ENCODE measurements around the gene CCDC171. TPM values are rescaled to one million over a fixed set of nuclear protein-coding genes. Genes with fewer than 3 reads are reported as not detected.

CCDC171 gene
- total RNA-seq, 2 donors from 2014 or later = 0.90 to 1.4 TPM

DNA sequence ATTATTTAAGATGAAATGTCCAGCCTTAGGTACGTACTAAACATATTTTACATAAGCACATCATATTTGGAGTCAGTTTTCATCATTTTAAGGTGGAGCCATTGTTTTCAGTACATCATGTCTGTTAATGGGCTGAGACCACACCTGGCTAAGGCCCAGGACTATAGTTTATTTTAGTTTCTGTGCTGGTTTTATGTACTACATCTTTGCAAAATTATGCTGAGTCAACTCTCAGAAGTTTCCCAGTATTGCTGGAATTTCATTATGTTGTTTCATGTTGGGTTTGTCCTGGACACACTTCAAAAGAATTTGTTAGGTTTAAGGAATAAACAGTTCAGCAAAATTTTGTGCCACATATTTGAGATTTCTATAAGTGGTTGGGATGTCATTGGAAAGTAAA, 171.2 kb downstream of the CCDC171 start:
- no peaks in the 10 kb centered on the region for H3K9me3 ChIP-seq
- TF ChIP-seq, protein P1, sequence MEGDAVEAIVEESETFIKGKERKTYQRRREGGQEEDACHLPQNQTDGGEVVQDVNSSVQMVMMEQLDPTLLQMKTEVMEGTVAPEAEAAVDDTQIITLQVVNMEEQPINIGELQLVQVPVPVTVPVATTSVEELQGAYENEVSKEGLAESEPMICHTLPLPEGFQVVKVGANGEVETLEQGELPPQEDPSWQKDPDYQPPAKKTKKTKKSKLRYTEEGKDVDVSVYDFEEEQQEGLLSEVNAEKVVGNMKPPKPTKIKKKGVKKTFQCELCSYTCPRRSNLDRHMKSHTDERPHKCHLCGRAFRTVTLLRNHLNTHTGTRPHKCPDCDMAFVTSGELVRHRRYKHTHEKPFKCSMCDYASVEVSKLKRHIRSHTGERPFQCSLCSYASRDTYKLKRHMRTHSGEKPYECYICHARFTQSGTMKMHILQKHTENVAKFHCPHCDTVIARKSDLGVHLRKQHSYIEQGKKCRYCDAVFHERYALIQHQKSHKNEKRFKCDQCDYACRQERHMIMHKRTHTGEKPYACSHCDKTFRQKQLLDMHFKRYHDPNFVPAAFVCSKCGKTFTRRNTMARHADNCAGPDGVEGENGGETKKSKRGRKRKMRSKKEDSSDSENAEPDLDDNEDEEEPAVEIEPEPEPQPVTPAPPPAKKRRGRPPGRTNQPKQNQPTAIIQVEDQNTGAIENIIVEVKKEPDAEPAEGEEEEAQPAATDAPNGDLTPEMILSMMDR (IDR thresholded peaks at IDR 0.05) = no peak

DNA sequence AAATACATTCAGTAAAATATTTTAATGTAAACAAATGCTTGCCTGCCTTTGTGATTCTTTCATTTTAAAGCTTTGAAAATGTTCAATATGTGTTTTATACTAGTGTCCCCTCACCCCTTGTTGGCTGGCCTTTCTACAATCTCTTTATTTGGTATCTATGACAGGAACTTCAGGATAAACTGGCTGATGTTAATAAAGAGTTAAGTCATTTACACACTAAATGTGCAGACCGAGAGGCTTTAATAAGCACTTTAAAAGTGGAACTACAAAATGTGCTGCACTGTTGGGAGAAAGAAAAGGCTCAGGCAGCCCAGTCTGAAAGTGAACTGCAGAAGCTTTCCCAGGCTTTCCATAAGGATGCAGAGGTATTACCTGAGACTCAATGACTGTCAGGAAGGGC, 171.8 kb downstream of the CCDC171 start:
- no peaks in the 10 kb centered on the region for H3K4me1 ChIP-seq
- no peak overlapping the region for H3K4me3 ChIP-seq
- no peak for DNase-seq (ENCODE audit: low spot score)
- no peaks in the 10 kb centered on the region for H3K36me3 ChIP-seq
- no peaks in the 10 kb centered on the region for H3K27me3 ChIP-seq
- TF ChIP-seq, protein P1 (IDR thresholded peaks at IDR 0.05) = no peak
- H3K9me3 ChIP-seq = no peaks in the 10 kb centered on the region
- no peak overlapping the region for H3K27ac ChIP-seq

More for the DNA sequence above, 171.2 kb downstream of the CCDC171 start:
- DNase-seq (ENCODE audit: low spot score) = no peak
- Histone ChIP-seq H3K4me1 (no peaks in the 10 kb centered on the region), H3K4me3 (no peak overlapping the region), H3K27ac (no peak overlapping the region), H3K36me3 (no peaks in the 10 kb centered on the region), H3K27me3 (no peaks in the 10 kb centered on the region)

- H3K36me3 ChIP-seq = no peaks in the 10 kb centered on the region
- DNase-seq (ENCODE audit: low spot score) = no peak
- H3K9me3 ChIP-seq = no peaks in the 10 kb centered on the region
- H3K27me3 ChIP-seq = no peaks in the 10 kb centered on the region
- no peaks in the 10 kb centered on the region for H3K4me1 ChIP-seq
- TF ChIP-seq, protein P1 (IDR thresholded peaks at IDR 0.05) = no peak
- no peak overlapping the region for H3K4me3 ChIP-seq
- no peak overlapping the region for H3K27ac ChIP-seq
Observed at GRCh38 chr9:15725953-15726352, 173.1 kb downstream of the CCDC171 start.

DNA sequence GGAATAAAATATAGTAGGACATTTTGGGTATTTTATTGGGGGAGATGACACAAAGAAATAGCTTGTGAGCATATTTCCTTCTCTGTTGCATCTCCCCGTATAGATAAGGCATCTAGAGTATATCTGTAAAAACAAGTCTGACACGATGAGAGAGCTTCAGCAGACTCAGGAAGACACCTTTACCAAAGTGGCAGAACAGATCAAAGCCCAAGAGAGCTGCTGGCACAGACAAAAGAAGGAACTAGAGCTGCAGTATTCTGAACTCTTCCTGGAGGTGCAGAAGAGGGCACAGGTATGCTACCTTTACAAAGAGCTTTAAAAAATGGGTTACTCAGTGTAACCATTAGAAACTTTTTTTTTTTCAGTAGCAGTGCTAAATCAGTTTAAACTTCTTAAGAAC, 176.7 kb downstream of the CCDC171 start:
- no peaks in the 10 kb centered on the region for H3K27me3 ChIP-seq
- H3K36me3 ChIP-seq = no peaks in the 10 kb centered on the region
- H3K4me3 ChIP-seq = no peak overlapping the region
- no peak overlapping the region for H3K27ac ChIP-seq
- TF ChIP-seq, protein P1 (IDR thresholded peaks at IDR 0.05) = no peak
- H3K4me1 ChIP-seq = no peaks in the 10 kb centered on the region
- H3K9me3 ChIP-seq = no peaks in the 10 kb centered on the region
- no peak for DNase-seq (ENCODE audit: low spot score)

DNA sequence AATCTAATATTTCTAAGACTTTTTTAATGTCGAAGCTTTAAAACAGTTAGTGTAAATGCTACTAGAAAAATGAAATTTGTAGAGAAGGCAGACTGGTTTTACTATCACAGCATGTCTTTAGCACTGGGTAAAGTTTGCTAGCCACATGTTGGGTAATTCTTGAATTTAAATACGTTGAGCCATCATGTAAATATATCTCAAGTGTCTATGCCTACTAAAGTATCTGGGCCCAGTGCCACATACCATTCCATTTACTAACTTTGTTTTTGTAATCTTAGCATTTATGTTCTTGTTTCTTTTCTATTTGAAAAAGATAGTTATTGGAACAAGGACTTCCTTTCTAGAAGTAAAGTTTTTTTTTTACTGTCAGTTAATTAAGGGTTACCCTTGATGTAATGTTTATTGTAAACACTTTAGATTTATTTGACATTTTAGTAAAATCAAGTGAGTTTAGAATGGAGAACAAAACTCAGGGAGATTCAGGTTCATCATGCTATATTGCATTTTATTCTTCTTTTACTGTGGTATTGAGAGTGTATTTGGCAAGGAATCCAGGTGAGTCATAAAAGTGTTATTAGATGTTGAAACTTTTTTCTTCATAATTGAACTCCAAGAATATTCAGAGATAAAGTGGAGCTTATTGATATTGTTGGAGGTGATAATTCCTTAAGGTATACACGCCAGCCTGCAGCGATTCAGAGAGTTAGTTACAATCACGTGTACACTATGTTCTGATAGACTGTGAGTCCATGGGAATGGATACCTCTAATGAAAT, 182.4 kb downstream of the CCDC171 start:
- Histone ChIP-seq H3K36me3 (no peaks in the 10 kb centered on the region), H3K4me3 (no peak overlapping the region), H3K9me3 (no peaks in the 10 kb centered on the region), H3K4me1 (no peaks in the 10 kb centered on the region), H3K27ac (no peak overlapping the region), H3K27me3 (no peaks in the 10 kb centered on the region)
- TF ChIP-seq, protein P1 (IDR thresholded peaks at IDR 0.05) = no peak
- DNase-seq (ENCODE audit: low spot score) = no peak

DNA sequence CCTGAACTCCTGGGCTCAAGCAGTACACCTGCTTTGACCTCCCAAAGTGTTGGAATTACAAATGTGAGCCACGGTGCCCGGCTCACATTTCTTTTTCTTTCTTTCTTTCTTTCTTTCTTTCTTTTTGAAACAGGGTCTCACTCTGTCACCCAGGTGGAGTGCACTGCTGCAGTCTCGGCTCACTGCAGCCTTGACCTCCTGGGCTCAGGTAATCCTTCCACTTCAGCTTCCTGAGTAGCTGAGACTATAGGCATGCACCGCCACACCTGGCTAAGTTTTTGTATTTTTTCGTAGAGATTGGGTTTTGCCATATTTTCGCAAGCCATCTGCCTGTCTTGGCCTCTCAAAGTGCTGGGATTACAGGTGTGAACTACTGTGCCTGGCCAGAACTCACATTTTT, 183.7 kb downstream of the CCDC171 start:
- Histone ChIP-seq H3K27ac (no peak overlapping the region), H3K36me3 (no peaks in the 10 kb centered on the region), H3K4me3 (no peak overlapping the region), H3K4me1 (no peaks in the 10 kb centered on the region), H3K27me3 (no peaks in the 10 kb centered on the region), H3K9me3 (no peaks in the 10 kb centered on the region)
- TF ChIP-seq, protein P1 (IDR thresholded peaks at IDR 0.05) = no peak
- DNase-seq (ENCODE audit: low spot score) = no peak

Data from right atrium auricular region (tissue), 2 donors.